ENCODE data around the gene ZNF429. TPM values are rescaled to one million over a fixed set of nuclear protein-coding genes. Genes with fewer than 3 reads are reported as not detected.

The ZNF429 gene
- total RNA-seq, 2 experiments from 2014 or later = 11.4 to 12.7 TPM

GRCh38 chr19:21603431-21604231 lies 98.2 kb downstream of the ZNF429 start:
- H3K27me3 Mint-ChIP-seq = peaks cover 3% of the 10 kb centered on the region
- POLR2A ChIA-PET = no interaction called here
- H3K27ac Mint-ChIP-seq = peak overlapping the region; percentile 95

DNA sequence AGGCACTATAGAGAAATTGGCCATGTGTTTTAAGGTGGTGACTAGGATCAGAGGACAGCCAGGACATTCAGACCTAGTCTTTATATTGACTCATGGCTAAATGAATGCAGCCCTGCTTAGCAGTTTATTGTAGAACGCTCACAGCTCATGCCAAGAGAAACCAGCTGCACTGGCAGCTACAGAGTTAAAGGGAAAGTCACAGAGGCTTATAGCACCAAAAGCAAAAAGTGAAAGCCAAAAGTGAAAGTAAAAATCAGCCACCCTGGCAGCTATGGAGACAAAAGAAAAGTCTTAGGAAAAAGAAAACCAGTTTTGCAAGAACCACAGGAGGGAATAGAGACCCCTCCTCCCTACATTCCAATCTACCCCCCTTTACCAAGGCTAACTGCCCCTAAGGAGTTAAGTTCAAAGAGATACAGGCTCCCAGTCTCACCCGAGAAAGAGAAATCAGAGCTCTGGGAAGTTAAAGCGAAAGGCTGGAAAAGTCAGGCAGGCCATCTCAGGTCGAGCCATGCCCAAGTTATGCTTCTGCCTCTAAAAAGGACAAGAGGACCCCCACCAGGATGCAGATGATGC lies 99.0 kb downstream of the ZNF429 start:
- ChIA-PET POLR2A (interaction anchor here (0.7 kb wide), 1 partner anchor 584 kb away, joined by 3 read pairs; no protein-coding TSS in a partner anchor), CTCF (no interaction called here)
- peak overlapping the region; percentile 95 for H3K27ac Mint-ChIP-seq
- peaks cover 10% of the 10 kb centered on the region for H3K9me3 Mint-ChIP-seq
- H3K4me3 Mint-ChIP-seq = peak overlapping the region; percentile 79
- DNase-seq = peak; percentile 33
- peaks cover 18% of the 10 kb centered on the region for H3K4me1 Mint-ChIP-seq
- peaks cover 3% of the 10 kb centered on the region for H3K27me3 Mint-ChIP-seq
- peaks cover 3% of the 10 kb centered on the region for H3K36me3 Mint-ChIP-seq (ENCODE audit: low read depth)

More at GRCh38 chr19:21603431-21604231, 98.2 kb downstream of the ZNF429 start:
- CTCF ChIA-PET = no interaction called here
- DNase-seq = no peak
- Mint-ChIP-seq H3K9me3 (peaks cover 7% of the 10 kb centered on the region), H3K4me1 (peaks cover 18% of the 10 kb centered on the region), H3K4me3 (peak overlapping the region; percentile 79), H3K36me3 (ENCODE audit: low read depth) (peaks cover 3% of the 10 kb centered on the region)

Other genes with a start within 250 kb of the ZNF429 start
- 10 to 100 TPM; 22.4 to 22.5 TPM for gene ZNF708, start 176.2 kb upstream of the ZNF429 start, total RNA-seq
- gene ZNF738, start 146.6 kb upstream of the ZNF429 start, total RNA-seq = 10 to 100 TPM; 15.5 TPM
- 10 to 100 TPM; 22.7 to 23.3 TPM for gene ZNF493, start 108.5 kb upstream of the ZNF429 start, total RNA-seq